Left lung (tissue), 14 donors: ENCODE measurements around the gene ZNF70. TPM values are rescaled to one million over a fixed set of nuclear protein-coding genes. Genes with fewer than 3 reads are reported as not detected.

ENCODE experiments used
- ATAC-seq: fragments of 200-7000 bp; cut with Tn5 transposase; one replicate; pipeline ENCODE4 v1.9.1; 2020; ENCODE audit warnings: moderate library complexity
- DNase-seq, 4 donors: peaks; one replicate each; pipeline ENCODE4 v3.0.0-alpha.2; 2013 to 2020
- H3K27ac ChIP-seq, 2 donors: fragments of 200-600 bp; sonication (generic) in 1 of 2; one replicate each; pipeline versions ENCODE4 v1.5.0 to v1.8.0; 2020 to 2021
- H3K27me3 ChIP-seq, 2 donors: fragments of 200-600 bp; sonication (generic) in 1 of 2; one replicate each; pipeline versions ENCODE4 v1.5.0 to v1.8.0; 2020 to 2021
- H3K36me3 ChIP-seq, 2 donors: fragments of 200-600 bp; sonication (generic) in 1 of 2; one replicate each; pipeline versions ENCODE4 v1.5.0 to v1.8.0; 2020 to 2021
- H3K4me1 ChIP-seq, 2 donors: fragments of 200-600 bp; one replicate each; pipeline ENCODE4 v1.8.0; 2021
- H3K4me3 ChIP-seq, 2 donors: fragments of 200-600 bp; sonication (generic) in 1 of 2; one replicate each; pipeline versions ENCODE4 v1.5.0 to v1.8.0; 2020 to 2021; ENCODE audit warnings: mild to moderate bottlenecking in 1 of 2
- H3K9me3 ChIP-seq, 2 donors: fragments of 200-600 bp; sonication (generic) in 1 of 2; one replicate each; pipeline versions ENCODE4 v1.5.0 to v1.8.0; 2020 to 2021
- CTCF ChIP-seq, 2 donors: fragments of 200-600 bp; sonication (generic) in 1 of 2; IDR thresholded peaks; one replicate each; pipeline versions ENCODE4 v1.5.0 to v1.8.0; 2021; ENCODE audit warnings: antibody characterized with exemption in 2 of 2
- intact Hi-C, 2 donors: fragments of 100-400 bp; cut with DNase I; formaldehyde crosslinking; loops; one replicate each; pipeline versions ENCODE4 v1.11.2 to v1.14.2; 2022
- long read RNA-seq, 12 donors: library from polyadenylated mRNA in 2 of 12; unstranded in 2 of 12; transcript quantifications; one replicate each; pipeline ENCODE4 v2.0.0 and lab custom pipeline, GENCODE V29; 2019 to 2026
- polyA plus RNA-seq, 6 donors: library from polyadenylated mRNA; unstranded; fragments of 120-200 nt; gene quantifications; one replicate each; pipeline ENCODE4 v1.2.1, GENCODE V29; 2013; ENCODE audit not compliant: insufficient read length in 6 of 6
- total RNA-seq, 2 donors: library from RNA; stranded (reverse); fragmentation: NEBNext Ultra II Directional; extraction: Animal tissue kit (Norgen Biotek cat#: 25700); gene quantifications; one replicate each; pipeline ENCODE4 v1.2.1, GENCODE V29; 2021
- donor health status: DM: no; HTN: yes; CAD: no.
- donor health status: DM: no; HTN: no; CAD: no.

ZNF70 gene
- 1 to 10 TPM; 5.9 to 6.0 TPM for total RNA-seq
- 10 to 100 TPM in 3 of 6 donors, 1 to 10 TPM in 3; 8.4 to 10.7 (median 9.9) TPM for polyA plus RNA-seq
- long read RNA-seq, donor 1, full-length matches to known transcripts = 6 of 20 reads
- long read RNA-seq, donor 1, partial matches to known transcripts = 14 of 20 reads
- long read RNA-seq, donor 1, other reads (novel, unspliced or antisense) = 0 of 20 reads
- long read RNA-seq, donor 2, full-length matches to known transcripts = 5 of 5 reads
- long read RNA-seq, donor 2, partial matches to known transcripts = 0 of 5 reads
- long read RNA-seq, donor 2, other reads (novel, unspliced or antisense) = 0 of 5 reads
- long read RNA-seq, donor 3, full-length matches to known transcripts = 1 of 1 reads
- long read RNA-seq, donor 3, partial matches to known transcripts = 0 of 1 reads
- long read RNA-seq, donor 3, other reads (novel, unspliced or antisense) = 0 of 1 reads
- long read RNA-seq, donor 4 = 0 reads
- long read RNA-seq, donor 5, full-length matches to known transcripts = 3 of 3 reads
- long read RNA-seq, donor 5, partial matches to known transcripts = 0 of 3 reads
- long read RNA-seq, donor 5, other reads (novel, unspliced or antisense) = 0 of 3 reads
- long read RNA-seq, donor 6, full-length matches to known transcripts = 1 of 1 reads
- long read RNA-seq, donor 6, partial matches to known transcripts = 0 of 1 reads
- long read RNA-seq, donor 6, other reads (novel, unspliced or antisense) = 0 of 1 reads
- long read RNA-seq, donor 7 = 0 reads
- long read RNA-seq, donor 8, full-length matches to known transcripts = 5 of 27 reads
- long read RNA-seq, donor 8, partial matches to known transcripts = 22 of 27 reads
- long read RNA-seq, donor 8, other reads (novel, unspliced or antisense) = 0 of 27 reads
- long read RNA-seq, donor 9 = 0 reads
- long read RNA-seq, donor 10 = 0 reads
- long read RNA-seq, donor 11 = 0 reads
- long read RNA-seq, donor 12, full-length matches to known transcripts = 1 of 189 reads
- long read RNA-seq, donor 12, partial matches to known transcripts = 77 of 189 reads
- long read RNA-seq, donor 12, other reads (novel, unspliced or antisense) = 111 of 189 reads

GRCh38 chr22:23750714-23751440, at the start of gene ZNF70:
TSS of gene ZNF70 (minus strand) at chr22:23751112. CDS start at chr22:23745140, 5,972 bp downstream.
- Histone ChIP-seq H3K27ac (peak within 1 kb of the TSS; percentile 86 to 89), H3K36me3 (no peaks in the 10 kb centered on the region), H3K4me1 (peaks cover 7 to 13% of the 10 kb centered on the region in 2 donors), H3K4me3 (peak within 1 kb of the TSS; percentile 62 to 67), H3K27me3 (no peaks in the 10 kb centered on the region), H3K9me3 (no peaks in the 10 kb centered on the region)
- ATAC-seq (peak; percentile 97), DNase-seq (peak; percentile 80 to 97 (median 92))
- no peak for TF ChIP-seq CTCF (IDR thresholded peaks at IDR 0.05)
- intact Hi-C loops = no loop called here

- peaks cover 0 to 93% of the 10 kb centered on the region in 2 donors for H3K36me3 ChIP-seq
- no peaks in the 10 kb centered on the region for H3K9me3 ChIP-seq
- intact Hi-C loops = no loop called here
- TF ChIP-seq CTCF (IDR thresholded peaks at IDR 0.05) = no peak
- no peak overlapping the region for H3K27ac ChIP-seq
- DNase-seq (no peak), ATAC-seq (no peak)
- H3K4me1 ChIP-seq = no peaks in the 10 kb centered on the region
- H3K4me3 ChIP-seq = no peak overlapping the region
- H3K27me3 ChIP-seq = no peaks in the 10 kb centered on the region
These were observed 45.5 kb upstream of the ZNF70 start for GRCh38 chr22:23796461-23796860.

- H3K27me3 ChIP-seq = no peaks in the 10 kb centered on the region
- TF ChIP-seq CTCF (IDR thresholded peaks at IDR 0.05) = no peak
- intact Hi-C loops = no loop called here
- ATAC-seq (no peak), DNase-seq (no peak)
- peaks cover 0 to 64% of the 10 kb centered on the region in 2 donors for H3K36me3 ChIP-seq
- H3K27ac ChIP-seq = no peak overlapping the region
- no peaks in the 10 kb centered on the region for H3K9me3 ChIP-seq
- peaks cover 5 to 19% of the 10 kb centered on the region in 2 donors for H3K4me1 ChIP-seq
- H3K4me3 ChIP-seq = no peak overlapping the region
These were observed 42.4 kb upstream of the ZNF70 start for GRCh38 chr22:23793326-23793725.

- Histone ChIP-seq H3K9me3 (no peaks in the 10 kb centered on the region), H3K4me3 (no peak overlapping the region), H3K27me3 (no peaks in the 10 kb centered on the region), H3K36me3 (peaks cover 0 to 55% of the 10 kb centered on the region in 2 donors), H3K27ac (no peak overlapping the region), H3K4me1 (peaks cover 5 to 27% of the 10 kb centered on the region in 2 donors)
- DNase-seq = no peak
- ATAC-seq = no peak
- TF ChIP-seq CTCF (IDR thresholded peaks at IDR 0.05) = no peak
- intact Hi-C loops = no loop called here
These were observed 41.1 kb upstream of the ZNF70 start for GRCh38 chr22:23791738-23792645.
